Transverse colon (tissue), 4 donors: ENCODE measurements around the gene FANCC. TPM values are rescaled to one million over a fixed set of nuclear protein-coding genes. Genes with fewer than 3 reads are reported as not detected.

Experiments
- DNase-seq: peaks from one replicate; pipeline ENCODE4 v3.0.0-alpha.2; 2019
- H3K27ac ChIP-seq, 4 donors: fragments of 200-600 bp; sonication (generic); 2 replicates each; pipeline ENCODE4 v1.5.1; 2016 to 2018; ENCODE audit warnings: inconsistent platforms in 4 of 4
- H3K27me3 ChIP-seq: fragments of 200-600 bp; sonication (generic); 2 replicates; pipeline ENCODE4 v1.5.1; 2017; ENCODE audit warnings: inconsistent platforms
- H3K36me3 ChIP-seq, 4 donors: fragments of 200-600 bp; sonication (generic); 2 replicates each; pipeline ENCODE4 v1.5.1; 2017 to 2019; ENCODE audit warnings: inconsistent platforms in 4 of 4
- H3K4me1 ChIP-seq, 4 donors: fragments of 200-600 bp; sonication (generic); 2 replicates each; pipeline ENCODE4 v1.5.1; 2017 to 2020; ENCODE audit warnings: inconsistent platforms in 4 of 4
- H3K4me3 ChIP-seq, 4 donors: fragments of 200-600 bp; sonication (generic); 1 replicate in 1 of 4; 2 replicates in 3 of 4; pipeline versions ENCODE4 v1.5.1 to v1.6.1; 2017 to 2019; ENCODE audit warnings: inconsistent platforms in 4 of 4
- H3K9me3 ChIP-seq, 2 donors: fragments of 200-600 bp; sonication (generic); 2 replicates each; pipeline ENCODE4 v1.5.1; 2017 to 2019; ENCODE audit warnings: inconsistent platforms in 2 of 2
- EP300 ChIP-seq: sonication (generic); formaldehyde crosslinking; IDR thresholded peaks from one replicate; pipeline ENCODE4 v1.6.1; 2017; ENCODE audit warnings: antibody characterized with exemption, low read depth
- POLR2A ChIP-seq: fragments of 450-650 bp; IDR thresholded peaks from one replicate; pipeline ENCODE4 v1.6.1; 2016; ENCODE audit warnings: antibody characterized with exemption, mild to moderate bottlenecking, moderate library complexity
- POLR2AphosphoS5 ChIP-seq, 3 donors: sonication (generic); formaldehyde crosslinking; IDR thresholded peaks; one replicate each; pipeline ENCODE4 v1.6.1; 2016; ENCODE audit warnings: antibody characterized with exemption in 3 of 3
- WGBS, 2 donors: methylation state at CpG; one replicate each; pipeline ENCODE4 v1.1.5; 2018; ENCODE audit warnings: low coverage in 1 of 2; 5-methylcytosine and 5-hydroxymethylcytosine counted together
- in situ Hi-C, 4 donors: fragments of 200-750 bp; cut with MboI; loops; one replicate each; pipeline versions ENCODE4 v1.15.0 to v1.15.1; 2017; ENCODE audit warnings: low sequenced_read_pairs in 3 of 4, low pct_ligation_motif_present in 1 of 4, low pct_unique_long_range_greater_than_20kb in 1 of 4
- intact Hi-C: fragments of 100-400 bp; cut with DNase I; formaldehyde crosslinking; loops from one replicate; pipeline ENCODE4 v1.15.1; 2023; ENCODE audit warnings: low total_unique reads
- total RNA-seq, 4 donors: library from RNA; depleted of rRNA; stranded (reverse); fragments of >200 nt; gene quantifications; one replicate each; pipeline ENCODE4 v1.1.0, GENCODE V29; 2016
- TF ChIP-seq, protein P1 (sequence below), 5 experiments: fragments of 200-600 bp in 3 of 5; fragments of 450-650 bp in 2 of 5; sonication (generic) in 3 of 5; IDR thresholded peaks; 1 replicate in 2 of 5; 2 replicates in 3 of 5; pipeline ENCODE4 v1.5.1; 2016 to 2017; ENCODE audit warnings: antibody characterized with exemption in 5 of 5, inconsistent platforms in 3 of 5, mild to moderate bottlenecking in 2 of 5, moderate library complexity in 1 of 5

FANCC gene
- total RNA-seq, 4 donors from 2014 or later: 4.0 to 10.3 (median 9.5) TPM

DNA sequence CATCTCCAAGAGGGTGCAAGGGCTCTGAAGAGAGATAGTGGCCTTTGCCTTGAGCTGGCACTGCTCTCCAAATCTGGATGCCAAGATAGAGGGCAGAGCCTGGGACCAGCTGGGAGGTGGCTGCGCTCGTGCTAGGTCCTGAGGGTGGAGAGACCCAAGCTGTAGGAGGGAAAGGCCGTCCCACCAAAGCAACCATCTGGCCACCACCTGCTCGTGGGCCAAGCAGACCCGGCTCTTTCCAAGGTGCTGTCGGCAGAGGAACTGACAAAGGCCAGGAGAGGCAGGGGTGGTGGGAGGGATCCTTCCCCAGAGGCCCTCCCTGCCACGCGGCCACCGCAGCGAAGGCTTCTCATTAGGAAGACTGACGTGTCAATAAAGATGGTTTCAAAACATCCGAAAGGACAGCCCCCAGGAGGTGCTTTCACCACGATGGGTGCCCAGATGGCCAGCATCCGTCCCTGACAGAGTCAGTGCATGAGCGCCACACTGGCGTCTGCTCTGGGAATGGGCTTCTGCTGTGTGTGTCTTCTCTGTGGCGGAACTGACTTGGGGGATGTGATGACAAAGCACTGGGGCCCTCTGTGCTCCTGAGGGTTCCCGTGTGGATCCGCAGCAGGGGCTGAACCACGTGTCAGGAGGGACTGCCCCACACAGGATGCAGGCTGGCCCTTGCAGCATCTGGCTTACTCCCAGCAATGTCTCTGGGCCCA lies 213.5 kb downstream of the FANCC start:
- Histone ChIP-seq H3K36me3 (peaks cover 0 to 7% (median 0%) of the 10 kb centered on the region in 4 donors), H3K27ac (peak overlapping the region in 3 of 4 donors; percentile 47 to 74 (median 49)), H3K9me3 (no peaks in the 10 kb centered on the region), H3K4me1 (peaks cover 10 to 32% (median 20%) of the 10 kb centered on the region in 4 donors), H3K27me3 (no peaks in the 10 kb centered on the region), H3K4me3 (no peak overlapping the region)
- intact Hi-C loops: no loop called here
- DNase-seq: no peak
- TF ChIP-seq POLR2A: no peak
- no peak for TF ChIP-seq POLR2AphosphoS5 (IDR thresholded peaks at IDR 0.05)
- in situ Hi-C loops: loop anchor here in 1 of 4 donors (25.0 kb wide), 1 partner anchor 317 kb away; no protein-coding TSS in a partner anchor
- WGBS, 2 donors: 77 to 80% methylated on average over 1 to 20 of the region's 20 CpGs

DNA sequence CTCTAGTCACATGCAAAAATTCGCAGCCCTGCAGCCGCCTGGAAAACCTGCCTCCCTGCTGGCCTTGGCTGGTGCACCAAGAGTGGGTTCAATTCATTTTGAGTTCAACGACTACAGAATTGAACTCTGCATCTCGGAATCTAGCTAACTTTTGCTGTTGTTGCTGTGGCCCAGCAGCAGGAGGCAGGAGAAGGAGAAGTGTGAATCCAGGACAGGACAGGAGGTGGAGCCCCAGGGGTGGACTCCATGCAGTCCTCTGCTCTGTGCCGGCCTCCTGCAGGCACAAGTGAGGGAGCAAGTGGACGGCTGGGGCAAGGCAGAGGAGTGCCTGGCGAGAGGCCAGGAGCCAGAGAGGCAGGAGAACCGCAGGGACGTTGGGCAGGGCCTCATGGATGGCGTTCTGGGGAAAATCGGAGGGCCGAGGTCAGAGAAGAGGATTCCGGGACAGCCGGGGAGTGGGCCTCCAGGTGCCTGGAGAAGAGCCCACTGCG lies 214.2 kb downstream of the FANCC start:
- in situ Hi-C loops: loop anchor here in 1 of 4 donors (25.0 kb wide), 1 partner anchor 316 kb away; no protein-coding TSS in a partner anchor
- Histone ChIP-seq H3K27me3 (no peaks in the 10 kb centered on the region), H3K27ac (peak overlapping the region in 3 of 4 donors; percentile 47 to 74 (median 49)), H3K4me1 (peaks cover 10 to 32% (median 20%) of the 10 kb centered on the region in 4 donors), H3K36me3 (peaks cover 0 to 7% (median 0%) of the 10 kb centered on the region in 4 donors), H3K9me3 (no peaks in the 10 kb centered on the region), H3K4me3 (no peak overlapping the region)
- WGBS, 2 donors: 40 to 88% methylated on average over 1 to 15 of the region's 15 CpGs
- TF ChIP-seq POLR2AphosphoS5 (IDR thresholded peaks at IDR 0.05) (no peak), POLR2A (no peak), EP300 (no peak)
- TF ChIP-seq, protein P1, sequence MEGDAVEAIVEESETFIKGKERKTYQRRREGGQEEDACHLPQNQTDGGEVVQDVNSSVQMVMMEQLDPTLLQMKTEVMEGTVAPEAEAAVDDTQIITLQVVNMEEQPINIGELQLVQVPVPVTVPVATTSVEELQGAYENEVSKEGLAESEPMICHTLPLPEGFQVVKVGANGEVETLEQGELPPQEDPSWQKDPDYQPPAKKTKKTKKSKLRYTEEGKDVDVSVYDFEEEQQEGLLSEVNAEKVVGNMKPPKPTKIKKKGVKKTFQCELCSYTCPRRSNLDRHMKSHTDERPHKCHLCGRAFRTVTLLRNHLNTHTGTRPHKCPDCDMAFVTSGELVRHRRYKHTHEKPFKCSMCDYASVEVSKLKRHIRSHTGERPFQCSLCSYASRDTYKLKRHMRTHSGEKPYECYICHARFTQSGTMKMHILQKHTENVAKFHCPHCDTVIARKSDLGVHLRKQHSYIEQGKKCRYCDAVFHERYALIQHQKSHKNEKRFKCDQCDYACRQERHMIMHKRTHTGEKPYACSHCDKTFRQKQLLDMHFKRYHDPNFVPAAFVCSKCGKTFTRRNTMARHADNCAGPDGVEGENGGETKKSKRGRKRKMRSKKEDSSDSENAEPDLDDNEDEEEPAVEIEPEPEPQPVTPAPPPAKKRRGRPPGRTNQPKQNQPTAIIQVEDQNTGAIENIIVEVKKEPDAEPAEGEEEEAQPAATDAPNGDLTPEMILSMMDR (IDR thresholded peaks at IDR 0.05): no peak
- intact Hi-C loops: no loop called here
- no peak for DNase-seq

DNA sequence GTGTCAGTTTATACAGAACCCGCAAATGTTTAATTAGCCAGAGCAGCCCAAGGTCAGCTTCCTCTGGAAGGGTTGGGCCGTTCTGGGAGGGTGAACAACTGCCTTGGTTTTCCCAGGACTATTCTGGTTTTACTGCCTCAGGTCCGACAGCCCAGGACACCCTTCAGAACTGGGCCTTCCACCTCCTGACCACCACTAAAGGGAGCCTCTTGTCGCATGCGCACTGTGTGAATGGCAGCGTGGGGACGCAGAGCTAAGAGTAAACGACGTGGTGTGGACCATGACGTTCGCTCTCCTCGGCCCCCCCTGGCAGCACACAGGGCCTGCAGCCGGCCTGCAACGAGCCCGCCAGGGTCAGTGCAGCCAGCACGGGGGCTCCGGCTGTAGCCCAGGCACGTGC lies 214.9 kb downstream of the FANCC start:
- Histone ChIP-seq H3K4me1 (peaks cover 10 to 32% (median 20%) of the 10 kb centered on the region in 4 donors), H3K27ac (peak overlapping the region; percentile 28 to 74 (median 48))
- WGBS, 2 donors: 67 to 83% methylated on average over 1 to 18 of the region's 18 CpGs

DNA sequence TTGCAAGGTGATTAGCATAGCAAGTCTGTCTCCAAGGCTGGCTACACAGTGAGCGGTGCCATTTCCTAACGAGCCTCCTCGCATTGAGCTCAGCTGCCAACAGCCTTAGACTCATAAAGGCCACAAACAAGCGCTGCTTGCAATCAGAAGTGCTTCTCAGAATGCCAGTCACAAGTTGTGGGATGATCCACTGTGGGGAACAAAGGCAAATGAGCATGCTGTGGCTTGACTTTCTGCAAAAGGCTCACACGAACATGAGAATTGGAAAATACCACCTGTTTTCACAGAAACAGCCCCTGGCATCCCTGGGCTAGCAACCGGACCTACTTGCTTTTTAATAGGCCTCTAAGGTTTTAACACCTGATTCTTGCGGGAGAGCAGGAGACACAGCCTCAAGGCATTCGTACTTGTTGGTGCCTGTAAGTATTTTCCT lies 215.5 kb downstream of the FANCC start:
- no peak for TF ChIP-seq POLR2A
- intact Hi-C loops: no loop called here
- Histone ChIP-seq H3K27ac (peak overlapping the region; percentile 28 to 74 (median 48)), H3K36me3 (peaks cover 0 to 5% (median 0%) of the 10 kb centered on the region in 4 donors), H3K4me3 (no peak overlapping the region), H3K9me3 (no peaks in the 10 kb centered on the region), H3K27me3 (no peaks in the 10 kb centered on the region), H3K4me1 (peaks cover 8 to 32% (median 20%) of the 10 kb centered on the region in 4 donors)
- 87 to 100% methylated on average over 3 to 8 of the region's 8 CpGs for WGBS, 2 donors
- in situ Hi-C loops: loop anchor here in 1 of 4 donors (25.0 kb wide), 1 partner anchor 315 kb away; no protein-coding TSS in a partner anchor
- no peak for DNase-seq

More for the DNA sequence above, 214.9 kb downstream of the FANCC start:
- in situ Hi-C loops (loop anchor here in 1 of 4 donors (25.0 kb wide), 1 partner anchor 315 kb away; no protein-coding TSS in a partner anchor), intact Hi-C loops (no loop called here)
- Histone ChIP-seq H3K4me3 (no peak overlapping the region), H3K9me3 (no peaks in the 10 kb centered on the region), H3K27me3 (no peaks in the 10 kb centered on the region), H3K36me3 (peaks cover 0 to 7% (median 0%) of the 10 kb centered on the region in 4 donors)
- no peak for TF ChIP-seq POLR2A
- TF ChIP-seq, protein P1 (IDR thresholded peaks at IDR 0.05): no peak
- TF ChIP-seq POLR2AphosphoS5 (IDR thresholded peaks at IDR 0.05): no peak
- TF ChIP-seq EP300: no peak
- no peak for DNase-seq

DNA sequence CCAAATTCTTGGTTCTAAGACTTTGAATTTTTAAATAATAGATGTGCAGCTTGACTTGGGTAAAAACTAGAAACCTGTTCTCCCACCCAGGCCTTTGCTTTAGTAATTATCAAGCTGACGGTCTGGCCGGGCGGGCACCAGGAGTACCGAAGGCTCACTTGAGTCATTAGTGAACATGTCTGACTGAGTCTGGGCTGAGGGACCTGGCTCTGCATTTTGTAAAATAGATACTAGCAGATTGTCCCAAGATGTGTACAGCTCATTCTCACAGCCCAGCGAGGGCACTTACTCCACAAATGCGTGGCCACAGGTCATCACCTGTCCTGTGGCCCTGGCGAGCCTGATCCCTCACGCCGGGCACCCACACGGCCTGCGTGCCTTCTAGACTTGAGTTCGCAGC lies 216.2 kb downstream of the FANCC start:
- in situ Hi-C loops: loop anchor here in 1 of 4 donors (25.0 kb wide), 1 partner anchor 314 kb away; no protein-coding TSS in a partner anchor
- 95% methylated on average over 12 of the region's 12 CpGs; no CpG with 5 or more reads in 1 of the 2 donors for WGBS, 2 donors

More for the DNA sequence above, 216.2 kb downstream of the FANCC start:
- intact Hi-C loops: no loop called here
- DNase-seq: no peak
- H3K4me1 ChIP-seq: peaks cover 5 to 32% (median 20%) of the 10 kb centered on the region in 4 donors
- H3K36me3 ChIP-seq: no peaks in the 10 kb centered on the region
- H3K27me3 ChIP-seq: no peaks in the 10 kb centered on the region
- H3K4me3 ChIP-seq: no peak overlapping the region
- peak overlapping the region; percentile 28 to 74 (median 48) for H3K27ac ChIP-seq
- TF ChIP-seq POLR2AphosphoS5 (IDR thresholded peaks at IDR 0.05) (no peak), EP300 (no peak), POLR2A (no peak)
- TF ChIP-seq, protein P1 (IDR thresholded peaks at IDR 0.05): no peak
- no peaks in the 10 kb centered on the region for H3K9me3 ChIP-seq
